Measurements from ENCODE around the gene IMMT. TPM values are rescaled to one million over a fixed set of nuclear protein-coding genes. Genes with fewer than 3 reads are reported as not detected.

The IMMT gene
- polyA plus RNA-seq, 1 donor (not counting 4 experiments of a cell fraction or from before 2014, with no cell fraction given), result 91.5 TPM

- H3K4me1 ChIP-seq (ENCODE audit: control insufficient read depth, extremely low read depth, insufficient read depth, low read length), result peaks cover 14% of the 10 kb centered on the region
- no peaks in the 10 kb centered on the region for H3K9me3 ChIP-seq (ENCODE audit: control insufficient read depth, low read depth, low read length)
- TF ChIP-seq CTCF (optimal IDR thresholded peaks at IDR 0.05 in 1 of 3, IDR thresholded peaks at IDR 0.05 in 1 of 3, conservative IDR thresholded peaks at IDR 0.05 in 1 of 3; ENCODE audit: extremely low read depth in 1 of 3, insufficient read depth in 2 of 3, low read length in 3 of 3) (no peak), EZH2 (IDR thresholded peaks at IDR 0.05; ENCODE audit: low read length) (no peak)
- dilution Hi-C loops (cut with MboI; ENCODE audit: extremely low pct_ligation_motif_present, low sequenced_read_pairs), result no loop called here
- H3K79me2 ChIP-seq (ENCODE audit: control insufficient read depth, insufficient read depth, low read length), result no peaks in the 10 kb centered on the region
- FAIRE-seq (no peak), DNase-seq (ENCODE audit: low read depth, low spot score) (no peak)
- no peak overlapping the region for H3K4me3 ChIP-seq (ENCODE audit: control insufficient read depth in 2 of 3, extremely low read depth in 1 of 3, insufficient read depth in 2 of 3, low read depth in 1 of 3, low read length in 3 of 3)
- H3K27ac ChIP-seq (ENCODE audit: control insufficient read depth, insufficient read depth, low read length), result no peak overlapping the region
- no peaks in the 10 kb centered on the region for H3K27me3 ChIP-seq (ENCODE audit: control insufficient read depth, extremely low read depth, insufficient read depth, low read length)
- H2AFZ ChIP-seq (ENCODE audit: control insufficient read depth, low read length), result no peak overlapping the region
- no peak overlapping the region for H3K4me2 ChIP-seq (ENCODE audit: control insufficient read depth, extremely low read depth, insufficient read depth, low read depth, low read length)
- no peak overlapping the region for H3K9ac ChIP-seq (ENCODE audit: control insufficient read depth, extremely low read depth, insufficient read depth, low read length)
- no peaks in the 10 kb centered on the region for H4K20me1 ChIP-seq (ENCODE audit: control insufficient read depth, extremely low read depth, insufficient read depth, low read length)
- no peaks in the 10 kb centered on the region for H3K9me1 ChIP-seq (ENCODE audit: control insufficient read depth, extremely low read depth, insufficient read depth, low read length)
- H3K36me3 ChIP-seq (ENCODE audit: control insufficient read depth in 2 of 2, extremely low read depth in 1 of 2, insufficient read depth in 2 of 2, low read length in 2 of 2), result no peaks in the 10 kb centered on the region
Observed at GRCh38 chr2:86219896-86220295, 24.6 kb upstream of the IMMT start.

GRCh38 chr2:86218124-86218523 lies 22.9 kb upstream of the IMMT start:
- Histone ChIP-seq H3K9me3 (ENCODE audit: control insufficient read depth, low read depth, low read length) (no peaks in the 10 kb centered on the region), H3K27me3 (ENCODE audit: control insufficient read depth, extremely low read depth, insufficient read depth, low read length) (no peaks in the 10 kb centered on the region), H3K9me1 (ENCODE audit: control insufficient read depth, extremely low read depth, insufficient read depth, low read length) (no peaks in the 10 kb centered on the region), H3K4me3 (ENCODE audit: control insufficient read depth in 2 of 3, extremely low read depth in 1 of 3, insufficient read depth in 2 of 3, low read depth in 1 of 3, low read length in 3 of 3) (no peak overlapping the region), H4K20me1 (ENCODE audit: control insufficient read depth, extremely low read depth, insufficient read depth, low read length) (no peaks in the 10 kb centered on the region), H3K79me2 (ENCODE audit: control insufficient read depth, insufficient read depth, low read length) (no peaks in the 10 kb centered on the region), H3K4me1 (ENCODE audit: control insufficient read depth, extremely low read depth, insufficient read depth, low read length) (peaks cover 8% of the 10 kb centered on the region), H3K36me3 (ENCODE audit: control insufficient read depth in 2 of 2, extremely low read depth in 1 of 2, insufficient read depth in 2 of 2, low read length in 2 of 2) (no peaks in the 10 kb centered on the region), H2AFZ (ENCODE audit: control insufficient read depth, low read length) (no peak overlapping the region), H3K4me2 (ENCODE audit: control insufficient read depth, extremely low read depth, insufficient read depth, low read depth, low read length) (no peak overlapping the region), H3K27ac (ENCODE audit: control insufficient read depth, insufficient read depth, low read length) (no peak overlapping the region), H3K9ac (ENCODE audit: control insufficient read depth, extremely low read depth, insufficient read depth, low read length) (no peak overlapping the region)
- TF ChIP-seq CTCF (optimal IDR thresholded peaks at IDR 0.05 in 1 of 3, IDR thresholded peaks at IDR 0.05 in 1 of 3, conservative IDR thresholded peaks at IDR 0.05 in 1 of 3; ENCODE audit: extremely low read depth in 1 of 3, insufficient read depth in 2 of 3, low read length in 3 of 3) (no peak), EZH2 (IDR thresholded peaks at IDR 0.05; ENCODE audit: low read length) (no peak)
- DNase-seq (ENCODE audit: low read depth, low spot score), result no peak
- dilution Hi-C loops (cut with MboI; ENCODE audit: extremely low pct_ligation_motif_present, low sequenced_read_pairs), result no loop called here
- FAIRE-seq, result no peak
